Occipital lobe (tissue), 2 donors: ENCODE measurements around the gene C20orf204. TPM values are rescaled to one million over a fixed set of nuclear protein-coding genes. Genes with fewer than 3 reads are reported as not detected.

Experiments used
- DNase-seq: peaks from one replicate; lab custom pipeline; 2025; lab: John Stamatoyannopoulos, UW
- total RNA-seq: library from RNA; depleted of rRNA; stranded (reverse); fragments of >200 nt; gene quantifications from one replicate; pipeline ENCODE4 v1.2.3, GENCODE V29; 2014

The C20orf204 gene
- total RNA-seq, 1 donor from 2014 or later = 1.2 TPM

DNA sequence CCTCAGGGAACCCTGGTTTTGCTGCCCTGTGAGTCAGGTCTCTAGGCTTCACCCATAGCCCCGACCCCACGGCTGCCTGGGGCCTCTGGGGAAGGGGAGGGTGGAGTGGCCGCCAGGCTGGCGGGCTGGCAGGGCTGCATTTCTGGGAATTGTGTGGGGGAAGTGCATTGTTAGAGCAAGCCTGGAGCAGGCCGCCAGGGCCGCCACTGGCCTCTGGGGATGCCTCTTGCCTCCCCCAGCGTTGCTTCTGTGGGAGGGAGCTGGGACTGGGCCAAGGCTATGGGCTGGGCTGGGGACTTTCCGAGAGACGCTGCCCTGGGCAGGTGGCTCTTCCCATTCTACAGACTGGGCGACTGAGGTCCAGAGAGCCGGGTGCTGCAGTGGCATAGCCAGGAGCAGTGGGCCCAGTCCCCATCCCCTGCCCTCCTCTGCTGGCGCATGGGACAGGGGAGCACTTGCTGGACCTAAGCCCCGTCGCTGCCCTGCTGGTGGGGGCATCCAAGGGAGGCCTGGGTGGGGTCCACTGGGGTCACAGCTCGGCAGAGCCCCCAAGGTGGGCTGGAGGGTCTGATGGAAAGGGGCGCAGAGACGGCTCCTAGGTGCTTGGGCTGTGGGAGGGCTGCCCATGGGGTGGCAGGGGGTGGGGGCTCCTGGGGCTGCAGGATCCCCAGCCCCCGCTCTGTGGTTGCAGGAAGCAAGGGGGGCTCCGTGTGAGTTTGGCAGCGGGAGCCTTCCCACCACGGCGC lies 20.1 kb downstream of the C20orf204 start:
- no peak for DNase-seq

DNA sequence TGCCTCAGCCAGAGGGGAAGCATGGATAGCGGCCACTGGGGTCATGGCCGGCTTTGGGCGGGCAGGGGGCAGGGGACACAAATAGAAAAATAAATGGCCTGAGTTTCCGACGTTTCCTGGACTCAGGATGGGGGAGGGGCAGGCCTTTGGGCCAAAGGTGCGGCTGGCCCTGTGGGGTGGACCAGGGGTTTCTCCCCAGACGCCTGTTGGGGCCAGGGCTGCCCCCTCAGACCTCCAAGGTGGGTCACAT lies 20.6 kb downstream of the C20orf204 start:
- DNase-seq = no peak

DNA sequence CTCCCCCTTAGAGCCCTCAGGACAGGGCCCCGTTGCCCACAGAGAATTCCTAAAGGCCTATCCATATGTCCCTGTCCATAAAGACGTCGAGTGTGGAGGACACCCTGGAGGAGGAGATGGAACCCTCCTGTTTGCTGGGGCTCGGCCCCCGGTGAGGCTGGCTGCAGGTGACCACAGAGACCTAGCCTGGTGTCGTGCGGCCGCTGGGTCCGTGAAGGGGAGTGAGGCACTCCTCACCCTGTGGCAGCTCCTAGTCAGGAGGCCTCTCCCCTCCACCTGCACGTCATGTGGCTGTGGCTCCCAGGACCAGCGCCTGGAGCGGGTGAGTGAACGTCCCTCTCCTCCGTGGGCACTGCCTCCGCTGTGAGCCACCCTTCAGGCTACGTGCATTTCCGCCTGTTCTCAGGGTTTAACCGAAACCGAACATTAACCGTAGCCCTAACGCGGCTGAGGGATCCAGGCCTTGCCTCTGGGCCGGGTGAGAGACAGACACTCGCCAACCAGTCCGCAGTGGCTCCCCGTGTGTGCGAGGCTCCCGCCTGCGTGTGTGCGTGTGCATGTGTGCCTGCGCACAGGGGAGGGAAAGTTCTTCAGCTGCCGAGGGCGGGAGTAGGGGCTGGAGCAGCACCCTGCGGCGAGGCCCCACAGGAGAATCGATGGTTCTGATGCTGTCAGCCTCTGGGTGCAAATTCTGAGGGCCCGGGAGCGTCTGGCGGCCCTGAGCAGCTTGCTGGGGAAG lies 21.1 kb downstream of the C20orf204 start:
- DNase-seq = no peak

DNA sequence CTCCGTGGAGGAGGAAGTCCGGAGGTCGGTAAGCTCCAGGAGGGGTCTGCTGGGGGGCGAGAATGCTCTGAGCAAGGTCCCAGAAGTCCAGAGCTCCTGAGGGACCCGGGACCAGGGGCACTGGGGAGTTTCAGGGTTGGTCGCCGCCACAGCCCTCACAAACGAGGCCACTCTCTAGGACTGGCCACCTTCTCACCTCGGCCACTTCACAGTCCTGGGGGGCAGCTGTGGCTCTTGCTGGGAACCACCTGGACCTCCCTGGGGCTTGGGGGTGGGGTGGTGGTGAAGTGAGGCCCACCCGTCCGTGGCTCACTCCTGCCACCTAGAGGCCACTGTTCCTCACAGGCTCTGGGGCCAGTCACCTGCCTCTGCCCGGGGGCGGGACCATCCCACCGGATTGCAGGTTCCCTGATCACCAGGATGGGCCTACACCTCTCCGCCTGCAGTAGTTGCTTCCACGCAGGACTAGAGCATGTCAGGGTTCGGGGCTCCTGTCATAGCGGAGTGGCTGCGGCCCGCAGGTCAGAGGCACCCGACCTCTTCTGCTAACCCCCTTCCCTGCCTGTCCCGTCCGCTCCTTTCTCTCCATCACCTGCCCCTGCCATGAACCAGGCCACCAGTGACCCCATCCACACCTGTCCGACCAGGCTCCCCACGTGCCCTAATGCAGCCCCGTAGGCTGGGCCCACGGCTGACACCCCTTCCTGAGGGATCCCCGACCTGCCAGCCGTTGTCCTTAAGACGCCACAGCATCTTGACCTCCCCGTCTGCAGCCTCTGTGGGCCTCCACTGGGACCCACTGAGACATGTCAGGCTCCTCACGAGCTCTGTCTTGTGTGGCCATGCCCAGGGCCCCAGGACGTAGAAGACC lies 21.9 kb downstream of the C20orf204 start:
- no peak for DNase-seq

DNA sequence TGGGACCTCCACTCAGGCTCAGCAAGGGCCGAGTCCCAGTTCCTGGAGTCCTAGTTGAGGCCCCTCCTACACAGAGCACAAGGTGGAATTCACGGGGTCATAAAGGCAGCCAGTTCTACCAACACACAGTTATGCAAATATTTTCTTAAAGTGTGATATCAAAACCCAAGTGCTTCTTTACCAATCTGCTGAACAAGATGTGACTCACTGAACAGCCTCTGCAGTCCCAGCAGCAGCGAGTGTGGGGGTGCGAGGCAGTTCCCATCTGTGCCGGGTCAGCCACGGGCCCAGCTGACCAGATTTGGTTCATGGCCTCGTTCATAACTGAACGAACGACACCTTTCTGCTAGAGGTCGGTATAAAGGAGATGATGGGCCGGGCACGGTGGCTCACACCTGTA lies 22.6 kb downstream of the C20orf204 start:
- DNase-seq = no peak

DNA sequence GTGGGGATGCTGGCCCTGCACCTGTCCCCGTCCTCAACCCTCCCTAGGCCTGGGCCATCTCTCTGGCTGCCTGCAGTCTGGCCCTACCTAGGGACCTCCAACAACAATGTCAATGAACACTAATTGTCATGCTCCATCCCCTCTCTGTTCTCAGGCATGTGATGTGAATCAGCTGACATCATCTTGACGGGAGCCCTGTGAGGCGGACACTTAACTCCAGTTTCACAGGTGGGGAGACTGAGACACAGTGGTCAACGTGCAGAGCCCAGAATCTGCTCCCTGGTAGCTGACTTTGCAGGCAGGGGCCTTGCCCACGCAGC lies 26.3 kb downstream of the C20orf204 start:
- DNase-seq = peak; percentile 33

DNA sequence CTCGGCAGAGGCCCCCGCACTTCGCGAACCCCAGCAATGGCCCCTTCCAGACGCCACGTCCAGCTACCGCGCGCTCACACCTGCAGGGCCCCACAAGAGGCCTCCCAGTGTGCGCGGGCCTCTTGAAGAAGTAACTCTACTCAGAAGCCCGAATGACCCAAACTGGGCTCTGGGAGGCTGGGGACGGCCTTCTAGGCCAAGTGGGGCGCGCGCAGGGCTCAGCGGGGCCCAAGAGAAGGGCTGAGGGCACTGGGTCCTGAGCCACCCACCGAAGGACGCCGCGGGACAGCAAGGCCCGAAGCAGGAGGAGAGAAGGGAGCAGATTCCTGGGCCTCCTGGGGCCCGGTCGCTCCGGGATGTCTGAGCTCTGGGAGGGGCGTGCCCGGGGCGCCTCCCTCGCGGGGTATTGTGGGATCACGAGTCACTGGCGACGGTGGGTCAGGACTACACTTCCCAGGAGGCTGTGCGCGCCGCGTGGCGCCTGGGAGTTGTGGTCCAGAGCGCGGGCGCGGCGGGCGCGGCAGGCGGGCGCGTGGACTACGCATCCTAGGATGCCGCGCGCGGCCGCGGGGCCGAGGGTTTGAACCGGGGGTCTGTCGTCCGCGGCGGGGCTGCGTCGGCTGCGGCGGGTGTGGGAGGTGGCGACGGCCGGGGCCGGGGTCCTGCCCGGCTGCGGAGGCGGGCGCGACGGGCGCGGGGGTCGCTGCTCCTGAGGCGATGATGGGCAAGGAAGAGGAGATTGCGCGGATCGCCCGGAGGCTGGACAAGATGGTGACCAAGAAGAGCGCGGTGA lies 26.8 kb downstream of the C20orf204 start, which contains the start of gene TCEA2:
TSS of gene TCEA2 (plus strand) at position 603 of the 793 bp plus-strand sequence. CDS start at position 718, 115 bp downstream.
- peak; percentile 96 for DNase-seq

DNA sequence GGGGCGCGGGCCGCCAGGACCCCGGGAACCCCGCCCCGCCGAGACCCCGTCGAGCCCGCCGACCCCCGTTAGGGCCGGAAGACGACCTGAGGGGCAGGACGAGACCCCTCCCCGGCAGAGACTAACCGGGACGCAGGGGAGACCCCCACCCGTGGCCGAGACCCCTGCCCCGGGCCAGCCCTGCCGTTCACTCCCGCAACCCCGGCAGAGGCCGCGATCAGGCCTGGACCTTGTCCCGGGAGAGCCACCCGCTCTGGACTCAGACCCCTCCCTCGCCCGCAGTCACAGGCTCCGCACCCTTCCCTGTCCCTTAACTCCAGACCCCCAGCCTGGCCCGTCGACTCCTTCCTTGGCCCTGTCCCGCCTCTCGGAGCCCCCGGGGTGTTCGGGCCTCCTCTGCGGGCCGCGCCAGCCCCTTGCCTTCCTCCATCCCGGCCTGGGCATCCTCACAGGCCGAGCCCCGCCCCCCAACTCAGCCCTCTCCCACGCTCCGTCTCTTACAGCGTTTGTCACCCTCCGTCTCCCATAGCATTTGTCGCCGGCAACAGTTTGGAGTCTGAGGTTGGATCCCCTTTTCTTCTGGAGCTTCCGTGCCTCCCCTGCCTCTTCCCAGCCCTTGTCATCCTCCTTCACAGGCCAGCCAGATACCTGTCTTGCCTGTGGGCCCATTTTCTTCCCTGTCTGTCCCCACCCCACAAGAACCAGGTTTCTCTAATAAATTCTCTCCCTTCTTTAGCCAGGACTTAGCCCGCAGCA lies 27.6 kb downstream of the C20orf204 start:
- DNase-seq = no peak

DNA sequence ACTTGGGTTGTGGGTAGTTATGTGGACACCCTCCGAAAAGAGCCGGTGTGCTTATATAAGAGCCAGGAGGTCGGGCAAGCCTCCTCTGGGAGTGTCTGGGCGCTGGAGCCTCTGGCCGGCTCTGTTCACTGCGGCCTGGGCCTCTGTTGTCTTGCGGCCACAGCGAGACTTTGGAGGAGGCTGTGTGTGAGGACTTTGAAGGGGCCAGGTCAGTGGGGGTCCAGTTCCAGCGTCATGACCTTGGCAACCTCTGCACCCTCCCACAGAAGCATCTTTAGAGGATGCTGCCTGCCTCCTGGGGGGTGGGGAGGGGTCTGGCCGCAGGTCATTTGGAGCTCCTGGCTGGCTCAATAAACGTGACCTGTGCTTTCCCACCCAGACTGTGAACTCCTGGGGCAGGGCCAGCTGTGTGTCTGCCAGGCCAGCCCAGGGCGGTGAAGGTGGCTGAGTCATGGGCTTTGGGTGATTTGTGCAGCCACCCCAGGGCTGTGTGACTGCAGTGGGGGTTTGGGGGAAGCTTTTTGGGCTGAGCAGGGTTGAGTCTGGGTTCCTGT lies 28.2 kb downstream of the C20orf204 start:
- no peak for DNase-seq

DNA sequence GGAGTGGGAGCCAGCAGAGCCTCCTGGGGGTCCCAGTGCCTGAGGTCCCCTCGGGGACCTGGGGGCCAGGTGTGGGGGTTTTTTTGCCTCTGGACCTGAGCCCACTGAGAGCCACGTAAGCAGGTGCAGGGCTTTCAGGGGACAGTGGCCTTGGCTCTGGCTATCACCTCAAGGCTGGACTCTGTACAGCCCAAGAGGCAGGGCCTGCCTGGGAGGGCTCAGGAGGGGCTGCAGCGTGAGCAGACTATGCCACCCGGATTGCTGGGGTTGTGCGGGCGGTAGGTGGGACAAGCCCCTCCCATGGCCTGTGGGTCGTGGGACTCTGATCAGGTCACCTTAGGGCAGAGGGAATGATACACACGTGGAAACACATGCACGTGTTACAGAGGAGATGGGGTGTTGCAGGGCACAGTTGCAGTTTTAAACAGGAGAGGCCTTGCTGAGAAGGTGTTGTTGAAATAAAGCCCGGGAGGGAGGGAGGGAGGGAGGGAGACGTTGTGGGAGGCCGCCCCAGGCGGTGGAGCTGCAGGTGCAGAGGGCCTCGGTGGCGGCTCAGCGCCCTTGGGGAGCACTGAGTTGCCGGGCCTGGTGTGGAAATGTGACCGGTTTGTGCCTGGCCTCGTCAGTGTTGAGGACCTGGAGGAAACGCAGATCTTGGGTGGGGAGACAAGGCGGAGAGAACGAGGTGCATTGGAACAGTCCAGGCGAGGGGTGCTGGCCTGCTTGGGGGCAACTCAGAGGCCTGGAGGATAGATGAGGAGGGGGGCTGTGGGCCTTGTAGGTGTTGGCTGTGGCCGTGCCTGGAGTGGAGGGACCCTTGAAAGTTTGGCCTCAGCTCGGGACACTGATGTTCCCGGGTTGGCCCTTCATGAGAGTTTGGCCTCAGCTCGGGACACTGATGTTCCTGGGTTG lies 29.3 kb downstream of the C20orf204 start:
- no peak for DNase-seq

DNA sequence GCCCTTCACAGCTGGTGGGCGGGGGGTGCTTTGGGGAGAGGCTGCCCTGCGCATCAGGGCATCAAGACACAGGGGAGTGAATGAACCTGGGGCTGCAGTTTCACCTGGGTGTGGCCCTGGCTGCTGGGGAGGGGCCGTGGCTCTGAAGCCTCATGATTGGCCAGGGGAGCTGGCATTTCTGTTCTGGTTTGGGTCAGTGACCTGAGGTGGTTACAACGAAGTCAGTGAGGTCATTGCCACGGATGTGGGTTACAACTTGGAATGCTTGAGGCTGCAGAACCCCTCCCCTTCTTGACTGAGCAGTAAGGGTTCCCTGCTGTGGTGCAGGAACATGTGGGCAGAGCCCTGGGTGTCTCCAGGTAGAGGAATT lies 30.0 kb downstream of the C20orf204 start:
- DNase-seq = no peak

DNA sequence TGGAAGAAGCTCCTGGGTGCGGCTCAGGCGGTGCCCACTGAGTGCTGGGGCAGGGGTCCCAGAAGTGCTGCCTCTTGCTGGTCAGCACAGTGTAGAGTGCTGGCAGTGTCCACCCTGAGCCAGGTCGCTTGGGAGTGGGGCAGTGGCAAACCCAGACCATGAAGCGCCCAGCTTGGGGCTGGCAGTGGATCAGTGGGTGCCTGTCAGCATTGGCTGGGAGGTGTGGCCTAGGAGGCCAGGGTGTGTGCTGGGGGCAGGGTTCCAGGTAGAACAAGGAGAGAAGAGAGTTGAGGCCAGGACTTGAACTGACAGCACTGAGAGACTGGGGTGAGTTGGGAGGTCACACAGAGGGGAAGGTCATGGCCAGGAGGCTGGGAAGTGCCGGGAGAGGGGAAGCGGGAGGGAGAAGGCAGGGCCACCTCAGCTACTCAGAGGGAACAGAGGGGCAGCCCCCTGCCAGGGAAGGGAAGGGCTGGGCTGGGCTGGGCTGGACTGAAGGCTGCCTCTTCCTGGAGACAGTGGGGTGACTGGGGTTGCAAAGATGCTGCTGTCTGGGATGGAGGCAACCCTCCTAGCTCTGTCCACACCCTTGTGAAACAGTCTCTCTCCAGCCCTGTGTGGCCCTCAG lies 31.1 kb downstream of the C20orf204 start:
- DNase-seq = no peak

DNA sequence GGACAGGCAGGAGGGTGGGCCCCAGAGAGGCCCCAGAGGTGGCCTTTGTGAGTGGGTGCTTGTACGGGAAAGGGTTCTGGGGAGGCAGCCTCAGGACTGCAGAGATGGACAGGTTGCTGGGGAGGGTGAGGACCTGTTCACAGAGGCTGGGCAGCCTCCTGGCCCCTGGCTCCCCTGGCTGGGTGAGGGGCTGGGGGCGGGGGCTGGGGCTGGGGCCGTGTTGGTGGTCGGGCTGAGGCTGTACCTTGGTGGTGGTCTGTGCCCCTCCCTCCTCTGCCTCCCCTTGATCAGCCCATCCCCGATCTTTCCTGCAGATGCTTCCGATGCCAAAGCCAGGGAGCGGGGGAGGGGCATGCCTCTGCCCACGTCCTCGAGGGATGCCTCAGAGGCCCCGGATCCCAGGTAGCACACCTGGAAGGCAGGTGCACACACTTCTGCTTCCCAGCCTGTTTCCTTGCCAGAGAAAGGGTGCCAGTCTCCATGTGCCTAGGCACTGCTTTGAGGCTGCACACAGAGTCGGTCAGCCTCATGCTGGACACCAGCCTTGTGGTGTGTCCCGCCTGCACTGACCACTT lies 31.8 kb downstream of the C20orf204 start:
- DNase-seq = no peak

DNA sequence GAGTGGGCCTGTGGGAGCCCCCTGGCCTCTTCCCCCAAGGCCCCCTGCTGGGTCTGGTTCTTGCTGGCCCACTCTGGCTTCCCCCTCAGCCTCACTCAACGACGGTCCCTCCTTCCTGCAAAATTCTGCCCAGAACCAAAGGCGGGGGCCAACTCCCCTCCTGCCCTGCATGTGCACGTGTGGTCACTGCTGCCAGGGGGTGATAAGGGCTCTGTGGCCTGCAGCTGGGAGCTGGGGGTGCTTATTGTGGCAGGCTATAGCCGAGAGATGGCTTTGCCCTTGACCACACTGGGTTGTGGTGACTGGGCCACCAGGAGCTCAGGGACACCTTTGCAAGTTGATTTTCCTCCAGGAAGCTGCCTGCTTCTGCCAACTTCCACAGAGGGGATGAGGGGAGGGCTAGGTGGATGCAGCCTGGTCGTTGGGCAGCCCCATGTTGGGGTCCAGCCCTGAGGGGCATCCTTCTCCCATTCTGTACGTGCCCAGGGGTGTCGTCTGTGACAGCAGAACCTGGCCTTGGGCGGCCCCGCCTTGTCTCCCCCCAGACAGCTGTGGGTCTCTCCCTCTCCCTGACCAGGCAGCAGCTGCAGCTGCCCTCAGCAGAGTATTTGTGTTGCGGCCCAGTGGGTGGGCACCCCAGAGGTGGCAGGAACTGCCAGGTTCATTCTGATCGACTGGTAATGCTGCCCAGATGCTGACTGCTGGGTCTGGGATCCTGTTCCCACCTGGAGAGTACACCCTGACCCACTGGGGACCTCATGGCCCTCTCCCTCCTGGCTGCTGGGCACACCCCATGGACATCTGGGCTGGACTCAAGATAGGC lies 32.6 kb downstream of the C20orf204 start:
- DNase-seq = no peak

DNA sequence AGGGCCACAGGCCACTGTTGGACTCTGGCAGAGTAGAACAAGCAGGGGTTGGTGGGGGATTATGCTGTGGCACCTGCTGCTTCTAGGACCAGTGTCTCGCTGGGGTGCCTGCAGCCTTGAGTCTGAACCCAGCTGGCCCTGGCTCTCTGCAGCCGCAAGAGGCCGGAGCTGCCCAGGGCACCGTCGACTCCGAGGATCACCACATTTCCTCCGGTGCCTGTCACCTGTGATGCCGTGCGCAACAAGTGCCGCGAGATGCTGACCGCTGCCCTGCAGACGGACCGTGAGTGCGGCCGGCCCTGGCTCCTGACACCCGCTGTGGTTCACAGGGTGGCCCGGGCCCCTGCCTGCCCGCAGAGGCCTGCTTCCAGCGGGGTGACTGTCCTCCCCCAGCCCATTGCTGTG lies 33.2 kb downstream of the C20orf204 start:
- no peak for DNase-seq

DNA sequence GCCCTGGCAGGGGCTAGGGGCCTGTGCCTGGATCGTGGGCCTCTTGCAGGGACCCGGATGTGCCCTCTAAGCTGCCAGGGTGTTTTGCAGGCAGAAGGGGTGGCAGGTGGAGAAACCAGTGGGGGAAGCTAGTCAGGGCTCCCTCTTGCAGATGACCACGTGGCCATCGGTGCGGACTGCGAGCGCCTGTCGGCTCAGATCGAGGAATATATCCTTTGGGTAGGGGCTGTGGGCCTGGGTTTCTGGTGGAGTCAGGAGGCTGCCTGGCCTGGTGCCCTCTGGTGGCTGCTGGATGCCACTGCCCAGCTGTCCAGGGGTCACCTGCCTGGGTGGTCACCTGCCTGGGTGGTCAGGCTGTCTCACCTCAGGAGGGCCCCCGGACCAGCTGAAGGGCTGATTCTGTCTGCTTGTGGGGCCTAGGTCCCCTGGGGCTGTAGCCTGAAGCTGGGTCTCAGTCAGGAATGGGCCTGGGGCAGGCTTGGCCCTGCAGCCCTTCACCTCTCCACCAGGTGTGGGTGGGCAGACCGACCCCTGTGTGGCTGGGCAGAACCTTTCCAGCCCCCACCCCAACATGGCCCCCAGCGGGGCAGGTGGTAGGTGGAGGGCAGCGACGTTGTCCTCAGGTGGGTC lies 33.7 kb downstream of the C20orf204 start:
- no peak for DNase-seq

DNA sequence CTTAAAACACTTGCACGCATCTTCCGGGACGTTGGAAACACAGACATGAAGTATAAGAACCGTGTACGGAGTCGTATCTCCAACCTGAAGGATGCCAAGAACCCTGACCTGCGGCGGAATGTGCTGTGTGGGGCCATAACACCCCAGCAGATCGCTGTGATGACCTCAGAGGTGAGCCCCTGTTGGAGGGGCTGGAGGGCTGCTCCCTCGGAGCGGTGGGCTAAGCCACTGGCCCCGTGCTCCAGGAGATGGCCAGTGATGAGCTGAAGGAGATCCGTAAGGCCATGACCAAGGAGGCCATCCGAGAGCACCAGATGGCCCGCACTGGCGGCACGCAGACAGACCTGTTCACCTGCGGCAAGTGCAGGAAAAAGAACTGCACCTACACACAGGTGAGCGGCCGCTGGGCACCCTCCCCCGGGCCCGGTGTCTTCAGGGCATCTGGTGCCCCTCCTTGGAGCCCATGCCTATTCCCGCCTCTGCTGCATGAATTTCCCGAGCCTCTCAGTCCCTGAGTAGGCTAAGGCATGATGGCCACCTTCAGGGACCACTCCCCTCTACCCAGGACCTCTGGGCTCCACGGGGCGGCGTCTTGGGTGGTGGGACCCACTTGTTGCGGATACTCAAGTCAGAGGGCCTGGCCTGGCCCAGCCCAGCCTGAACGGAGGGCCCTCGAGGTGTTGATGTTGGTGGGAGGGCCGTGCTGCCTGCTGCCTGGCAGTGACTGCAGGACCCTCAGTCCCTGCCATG lies 34.4 kb downstream of the C20orf204 start:
- DNase-seq = no peak
